WTC11 (cell line): ENCODE results near the gene AURKB. TPM values are rescaled to one million over a fixed set of nuclear protein-coding genes. Genes with fewer than 3 reads are reported as not detected.

Experiments
- AFF4 ChIP-seq: sonication (generic); formaldehyde crosslinking; IDR thresholded peaks from 2 replicates; pipeline ENCODE4 v1.8.1; 2023; ENCODE audit warnings: mild to moderate bottlenecking, missing genetic modification reagents, borderline replicate concordance
- CDX4 ChIP-seq: fragments of 250-450 bp; sonication (Bioruptor Pico); IDR thresholded peaks from 2 replicates; pipeline ENCODE4 v1.9.0; 2021; ENCODE audit warnings: moderate library complexity, mild to moderate bottlenecking, inconsistent platforms, borderline replicate concordance
- CREB1 ChIP-seq: sonication (generic); formaldehyde crosslinking; IDR thresholded peaks from 2 replicates; pipeline ENCODE4 v1.8.0; 2023; ENCODE audit warnings: mild to moderate bottlenecking, missing genetic modification reagents
- EMX1 ChIP-seq: fragments of 250-450 bp; sonication (Bioruptor Pico); IDR thresholded peaks from 2 replicates; pipeline ENCODE4 v1.8.0; 2021; ENCODE audit warnings: mild to moderate bottlenecking
- ESRRA ChIP-seq: sonication (generic); formaldehyde crosslinking; IDR thresholded peaks from 2 replicates; pipeline ENCODE4 v1.8.1; 2022; ENCODE audit warnings: mild to moderate bottlenecking, missing genetic modification reagents, borderline replicate concordance
- FOXK1 ChIP-seq: sonication (generic); formaldehyde crosslinking; IDR thresholded peaks from 2 replicates; pipeline ENCODE4 v1.8.0; 2022; ENCODE audit warnings: mild to moderate bottlenecking, moderate library complexity, missing genetic modification reagents
- FOXP1 ChIP-seq: sonication (generic); formaldehyde crosslinking; IDR thresholded peaks from 2 replicates; pipeline ENCODE4 v1.8.0; 2022; ENCODE audit warnings: missing genetic modification reagents, mild to moderate bottlenecking, moderate library complexity, borderline replicate concordance
- GRHL2 ChIP-seq: fragments of 250-450 bp; sonication (Bioruptor Pico); IDR thresholded peaks from 2 replicates; pipeline ENCODE4 v1.8.0; 2022; ENCODE audit warnings: mild to moderate bottlenecking, moderate library complexity; ENCODE audit not compliant: insufficient replicate concordance, severe bottlenecking
- HMGA2 ChIP-seq: fragments of 250-450 bp; sonication (Bioruptor Pico); IDR thresholded peaks from 2 replicates; pipeline ENCODE4 v1.4.0; 2021; ENCODE audit warnings: mild to moderate bottlenecking, moderate library complexity
- IRF1 ChIP-seq: sonication (generic); formaldehyde crosslinking; IDR thresholded peaks from 2 replicates; pipeline ENCODE4 v1.8.0; 2023; ENCODE audit warnings: missing genetic modification reagents
- IRF2 ChIP-seq: sonication (generic); formaldehyde crosslinking; IDR thresholded peaks from 2 replicates; pipeline ENCODE4 v1.8.0; 2022; ENCODE audit warnings: low read depth, missing genetic modification reagents, borderline replicate concordance
- JUN ChIP-seq: sonication (generic); formaldehyde crosslinking; IDR thresholded peaks from 2 replicates; pipeline ENCODE4 v1.8.0; 2023; ENCODE audit warnings: mild to moderate bottlenecking, missing genetic modification reagents
- MYBL2 ChIP-seq: sonication (generic); formaldehyde crosslinking; IDR thresholded peaks from 2 replicates; pipeline ENCODE4 v1.8.1; 2023; ENCODE audit warnings: mild to moderate bottlenecking, moderate library complexity, missing genetic modification reagents
- NR3C1 ChIP-seq: sonication (generic); formaldehyde crosslinking; conservative IDR thresholded peaks from 2 replicates; pipeline ENCODE4 v1.8.1; 2023; ENCODE audit warnings: low read depth, mild to moderate bottlenecking, missing genetic modification reagents
- OVOL2 ChIP-seq: fragments of 250-450 bp; sonication (Bioruptor Pico); IDR thresholded peaks from 2 replicates; pipeline ENCODE4 v1.9.0; 2021; ENCODE audit warnings: mild to moderate bottlenecking, borderline replicate concordance
- RELA ChIP-seq: sonication (generic); formaldehyde crosslinking; IDR thresholded peaks from 2 replicates; pipeline ENCODE4 v1.8.1; 2022; ENCODE audit warnings: missing genetic modification reagents, mild to moderate bottlenecking, borderline replicate concordance
- SP1 ChIP-seq: sonication (generic); formaldehyde crosslinking; conservative IDR thresholded peaks from 2 replicates; pipeline ENCODE4 v1.8.1; 2022; ENCODE audit warnings: missing genetic modification reagents
- TCF7 ChIP-seq: sonication (generic); formaldehyde crosslinking; IDR thresholded peaks from 2 replicates; pipeline ENCODE4 v1.8.0; 2022; ENCODE audit warnings: mild to moderate bottlenecking, low read depth, missing genetic modification reagents, moderate library complexity
- TP53 ChIP-seq: sonication (generic); formaldehyde crosslinking; IDR thresholded peaks from 2 replicates; pipeline ENCODE4 v1.8.1; 2023; ENCODE audit warnings: mild to moderate bottlenecking, missing genetic modification reagents
- ZBTB21 ChIP-seq: sonication (generic); formaldehyde crosslinking; IDR thresholded peaks from 2 replicates; pipeline ENCODE4 v1.8.1; 2023; ENCODE audit warnings: mild to moderate bottlenecking, missing genetic modification reagents, borderline replicate concordance
- ZNF138 ChIP-seq: sonication (generic); formaldehyde crosslinking; conservative IDR thresholded peaks from 2 replicates; pipeline ENCODE4 v1.8.1; 2022; ENCODE audit warnings: mild to moderate bottlenecking, moderate library complexity, missing genetic modification reagents
- ZNF281 ChIP-seq: sonication (generic); formaldehyde crosslinking; IDR thresholded peaks from 2 replicates; pipeline ENCODE4 v1.8.0; 2023; ENCODE audit warnings: mild to moderate bottlenecking, missing genetic modification reagents
- ZNF532 ChIP-seq: fragments of 250-450 bp; sonication (Bioruptor Pico); IDR thresholded peaks from 2 replicates; pipeline ENCODE4 v1.9.0; 2021; ENCODE audit warnings: mild to moderate bottlenecking, borderline replicate concordance
- ZSCAN18 ChIP-seq: fragments of 250-450 bp; sonication (Bioruptor Pico); IDR thresholded peaks from 2 replicates; pipeline ENCODE4 v2.1.2; 2022; ENCODE audit warnings: mild to moderate bottlenecking, moderate library complexity
- total RNA-seq: library from RNA; stranded (reverse); gene quantifications from 3 replicates; pipeline ENCODE4 v1.2.3, GENCODE V29; 2021

The AURKB gene
- total RNA-seq, 1 experiment from 2014 or later = 215 TPM

GRCh38 chr17:8187517-8188262, 22.7 kb downstream of the AURKB start (continued):
- TF ChIP-seq ZNF281 (0 out of 2 replicates have a peak, but pooled peaks have one; percentile 8), NR3C1 (CRISPR knock-in tag) (no peak), ZNF138 (CRISPR knock-in tag) (no peak), ZSCAN18 (CRISPR knock-in tag) (no peak), SP1 (CRISPR knock-in tag) (peak; percentile 15; the same call in 1 of the 2 replicates), CREB1 (no peak), TCF7 (CRISPR knock-in tag) (no peak), RELA (no peak), FOXP1 (no peak), OVOL2 (CRISPR knock-in tag) (no peak; the same call in 1 of the 2 replicates), TP53 (no peak), JUN (CRISPR knock-in tag) (no peak), FOXK1 (CRISPR knock-in tag) (no peak), ZNF532 (peak; percentile 54; the same call in 1 of the 2 replicates), EMX1 (peak; percentile 82; the same call in 1 of the 2 replicates), HMGA2 (CRISPR knock-in tag) (no peak), IRF1 (no peak), ZBTB21 (no peak), AFF4 (CRISPR knock-in tag) (no peak), MYBL2 (CRISPR knock-in tag) (no peak), CDX4 (CRISPR knock-in tag) (peak; percentile 73; the same call in 1 of the 2 replicates), GRHL2 (CRISPR knock-in tag) (no peak), IRF2 (CRISPR knock-in tag) (no peak), ESRRA (no peak)
